GM12892 (cell line): Measurements from ENCODE around the gene RALGAPA2. TPM values are rescaled to one million over a fixed set of nuclear protein-coding genes. Genes with fewer than 3 reads are reported as not detected.

Experiments
- DNase-seq: peaks from one replicate; pipeline ENCODE4 v3.0.0; 2011; ENCODE audit not compliant: insufficient read length
- FAIRE-seq: peaks from 2 replicates; lab custom pipeline; 2011; peaks lifted over from hg19 to GRCh38; lab: Jason Lieb, UNC
- POLR2A ChIP-seq: IDR thresholded peaks from 2 replicates; pipeline ENCODE4 v1.6.1; 2011; ENCODE audit warnings: low read depth, low read length, control low read depth
- POLR2AphosphoS5 ChIP-seq: IDR thresholded peaks from 2 replicates; pipeline ENCODE4 v1.6.1; 2011; ENCODE audit warnings: low read depth, low read length, control low read depth
- TAF1 ChIP-seq: IDR thresholded peaks from 2 replicates; pipeline ENCODE4 v1.6.1; 2011; ENCODE audit warnings: low read depth, mild to moderate bottlenecking, control low read depth, low read length, borderline replicate concordance
- polyA plus RNA-seq: library from polyadenylated mRNA; unstranded; fragments of >200 nt; gene quantifications from one replicate; pipeline ENCODE4 v1.2.1, GENCODE V29; 2012; ENCODE audit warnings: missing spikeins, inconsistent platforms; ENCODE audit not compliant: missing spikeins

RALGAPA2 gene
- polyA plus RNA-seq, result 4.8 TPM

- TF ChIP-seq TAF1, result no peak
- TF ChIP-seq POLR2A, result peak; percentile 37; the same call in 1 of the 2 replicates
- FAIRE-seq (peak; percentile 97), DNase-seq (peak; percentile 81)
These were observed at the start of gene RALGAPA2 for GRCh38 chr20:20712474-20713243. RALGAPA2 (minus strand) TSS chr20:20712644; CDS start chr20:20712480, 164 bp downstream.

GRCh38 chr20:20761301-20761700 lies 48.9 kb upstream of the RALGAPA2 start:
- DNase-seq, result no peak
- no peak for TF ChIP-seq POLR2A
- FAIRE-seq, result no peak

GRCh38 chr20:20759132-20759531 lies 46.7 kb upstream of the RALGAPA2 start:
- TF ChIP-seq POLR2A (no peak), POLR2AphosphoS5 (no peak), TAF1 (no peak)
- FAIRE-seq (no peak), DNase-seq (no peak)

GRCh38 chr20:20755674-20756319 lies 43.4 kb upstream of the RALGAPA2 start:
- no peak for TF ChIP-seq POLR2AphosphoS5
- no peak for TF ChIP-seq POLR2A
- TF ChIP-seq TAF1, result no peak
- DNase-seq, result no peak
- no peak for FAIRE-seq

GRCh38 chr20:20755231-20755630 lies 42.8 kb upstream of the RALGAPA2 start:
- FAIRE-seq (no peak), DNase-seq (no peak)
- TF ChIP-seq POLR2AphosphoS5 (no peak), POLR2A (no peak), TAF1 (no peak)

- DNase-seq (no peak), FAIRE-seq (no peak)
- no peak for TF ChIP-seq TAF1
- no peak for TF ChIP-seq POLR2A
- no peak for TF ChIP-seq POLR2AphosphoS5
These were observed 42.3 kb upstream of the RALGAPA2 start for GRCh38 chr20:20754714-20755113.

- no peak for TF ChIP-seq POLR2AphosphoS5
- TF ChIP-seq TAF1, result no peak
- no peak for TF ChIP-seq POLR2A
- FAIRE-seq, result no peak
These were observed 40.3 kb upstream of the RALGAPA2 start for GRCh38 chr20:20752712-20753111.

GRCh38 chr20:20747298-20747697 lies 34.9 kb upstream of the RALGAPA2 start:
- DNase-seq (no peak), FAIRE-seq (no peak)
- TF ChIP-seq POLR2A (no peak), POLR2AphosphoS5 (no peak), TAF1 (no peak)

More at GRCh38 chr20:20752712-20753111, 40.3 kb upstream of the RALGAPA2 start:
- DNase-seq, result no peak

GRCh38 chr20:20744170-20744725 lies 31.8 kb upstream of the RALGAPA2 start:
- DNase-seq, result no peak
- TF ChIP-seq TAF1, result no peak
- TF ChIP-seq POLR2AphosphoS5, result no peak
- TF ChIP-seq POLR2A, result no peak
- FAIRE-seq, result no peak

- TF ChIP-seq TAF1 (no peak), POLR2AphosphoS5 (no peak), POLR2A (no peak)
- no peak for FAIRE-seq
- no peak for DNase-seq
These were observed 31.2 kb upstream of the RALGAPA2 start for GRCh38 chr20:20743511-20744169.

GRCh38 chr20:20741087-20742045 lies 28.9 kb upstream of the RALGAPA2 start:
- no peak for DNase-seq
- no peak for FAIRE-seq
- TF ChIP-seq TAF1, result no peak
- no peak for TF ChIP-seq POLR2A
- TF ChIP-seq POLR2AphosphoS5, result no peak
